Bone marrow (tissue), 2 donors: ENCODE data around the gene BLNK.

Experiments
- DNase-seq, 2 donors: peaks; one replicate each; lab custom pipeline; 2025; lab: John Stamatoyannopoulos, UW

The BLNK gene

GRCh38 chr10:96261930-96262329, 9.4 kb downstream of the BLNK start:
- no peak for DNase-seq

- DNase-seq: no peak
Observed at GRCh38 chr10:96261132-96261531, 10.2 kb downstream of the BLNK start.

GRCh38 chr10:96260014-96260413, 11.4 kb downstream of the BLNK start:
- no peak for DNase-seq

GRCh38 chr10:96259150-96259549, 12.2 kb downstream of the BLNK start:
- no peak for DNase-seq

GRCh38 chr10:96257944-96258343, 13.4 kb downstream of the BLNK start:
- DNase-seq: peak in 1 of 2 donors; percentile 64

GRCh38 chr10:96255549-96256333, 15.6 kb downstream of the BLNK start:
- no peak for DNase-seq

- no peak for DNase-seq
Observed at GRCh38 chr10:96254976-96255375, 16.4 kb downstream of the BLNK start.

- no peak for DNase-seq
Observed at GRCh38 chr10:96252730-96253129, 18.6 kb downstream of the BLNK start.

- DNase-seq: no peak
Observed at GRCh38 chr10:96250349-96250748, 21.0 kb downstream of the BLNK start.

- no peak for DNase-seq
Observed at GRCh38 chr10:96249264-96249663, 22.1 kb downstream of the BLNK start.

GRCh38 chr10:96244354-96244753, 27.0 kb downstream of the BLNK start:
- DNase-seq: no peak

- DNase-seq: no peak
Observed at GRCh38 chr10:96243296-96243695, 28.1 kb downstream of the BLNK start.

GRCh38 chr10:96242822-96243221, 28.5 kb downstream of the BLNK start:
- DNase-seq: no peak

- DNase-seq: no peak
Observed at GRCh38 chr10:96238646-96239623, 32.4 kb downstream of the BLNK start.

GRCh38 chr10:96236876-96237275, 34.5 kb downstream of the BLNK start:
- no peak for DNase-seq

- peak in 1 of 2 donors; percentile 81 for DNase-seq
Observed at GRCh38 chr10:96236090-96236478, 35.3 kb downstream of the BLNK start.

- DNase-seq: no peak
Observed at GRCh38 chr10:96235326-96236089, 35.9 kb downstream of the BLNK start.

- DNase-seq: no peak
Observed at GRCh38 chr10:96233959-96234358, 37.4 kb downstream of the BLNK start.

GRCh38 chr10:96230527-96230926, 40.8 kb downstream of the BLNK start:
- DNase-seq: no peak

GRCh38 chr10:96229568-96230030, 41.8 kb downstream of the BLNK start:
- DNase-seq: peak; percentile 37 to 76

- no peak for DNase-seq
Observed at GRCh38 chr10:96228408-96228994, 42.9 kb downstream of the BLNK start.

- DNase-seq: no peak
Observed at GRCh38 chr10:96227206-96227605, 44.2 kb downstream of the BLNK start.
